HEK293 (cell line): ENCODE results near the gene CKS1B.

Experiments used
- CTCF ChIA-PET: fragments of 350-600 bp; formaldehyde crosslinking; extraction: SDS; loops from one replicate; lab custom pipeline; 2021; ENCODE audit warnings: antibody characterized with exemption; lab: Yijun Ruan, JAX
- POLR2A ChIA-PET: fragments of 300-600 bp; formaldehyde crosslinking; extraction: SDS; loops from one replicate; lab custom pipeline; 2020; ENCODE audit warnings: antibody characterized with exemption, inconsistent platforms; lab: Yijun Ruan, JAX
- H3K27ac ChIP-seq: fragments of 200-500 bp; sonication (Bioruptor generic); 2 replicates; pipeline ENCODE4 v1.5.1; 2014; ENCODE audit warnings: low read depth, low read length, control low read depth, inconsistent platforms; ENCODE audit errors: extremely low read depth
- H3K36me3 ChIP-seq, 2 experiments: fragments of 200-500 bp in 1 of 2; sonication (Bioruptor generic) in 1 of 2; 1 replicate in 1 of 2; 2 replicates in 1 of 2; pipeline ENCODE4 v1.5.1; 2014 to 2017; ENCODE audit warnings: inconsistent platforms in 2 of 2, low read length in 2 of 2; ENCODE audit not compliant: control insufficient read depth in 2 of 2, insufficient read depth in 1 of 2
- H3K4me1 ChIP-seq: fragments of 200-500 bp; sonication (Bioruptor generic); 2 replicates; pipeline ENCODE4 v1.5.1; 2014; ENCODE audit warnings: mild to moderate bottlenecking, low read length, inconsistent platforms; ENCODE audit not compliant: control insufficient read depth, insufficient read depth
- H3K4me3 ChIP-seq: 2 replicates; pipeline ENCODE4 v1.5.1; 2011; ENCODE audit warnings: low read depth, mild to moderate bottlenecking, control low read depth, low read length, moderate library complexity
- H3K9me3 ChIP-seq: fragments of 200-500 bp; sonication (Bioruptor generic); 2 replicates; pipeline ENCODE4 v1.5.1; 2014; ENCODE audit warnings: low read depth, low read length, inconsistent platforms; ENCODE audit not compliant: control insufficient read depth, insufficient read depth
- EGR2 ChIP-seq: fragments of 450-650 bp; formaldehyde crosslinking; IDR thresholded peaks from 2 replicates; pipeline ENCODE4 v1.5.1; 2016; ENCODE audit warnings: low read depth, missing biosample characterization, missing genetic modification characterization
- FEZF1 ChIP-seq: fragments of 450-650 bp; formaldehyde crosslinking; IDR thresholded peaks from 2 replicates; pipeline ENCODE4 v1.5.1; 2016; ENCODE audit warnings: missing biosample characterization, missing genetic modification characterization
- KLF1 ChIP-seq: fragments of 450-650 bp; formaldehyde crosslinking; IDR thresholded peaks from 2 replicates; pipeline ENCODE4 v1.5.1; 2016; ENCODE audit warnings: missing biosample characterization, missing genetic modification characterization
- PRDM1 ChIP-seq: fragments of 450-650 bp; formaldehyde crosslinking; IDR thresholded peaks from 2 replicates; pipeline ENCODE4; 2016; ENCODE audit warnings: missing biosample characterization, missing genetic modification characterization
- TCF7L2 ChIP-seq: IDR thresholded peaks from 2 replicates; pipeline ENCODE4 v1.6.1; 2011; ENCODE audit warnings: low read depth, mild to moderate bottlenecking, inconsistent platforms, low read length, moderate library complexity, borderline replicate concordance
- WT1 ChIP-seq: fragments of 450-650 bp; formaldehyde crosslinking; IDR thresholded peaks from 2 replicates; pipeline ENCODE4 v1.5.1; 2016; ENCODE audit warnings: missing biosample characterization, missing genetic modification characterization
- YY2 ChIP-seq: fragments of 450-650 bp; formaldehyde crosslinking; IDR thresholded peaks from 2 replicates; pipeline ENCODE4 v1.5.1; 2016; ENCODE audit warnings: missing biosample characterization, missing genetic modification characterization
- ZEB2 ChIP-seq: fragments of 450-650 bp; formaldehyde crosslinking; IDR thresholded peaks from 2 replicates; pipeline ENCODE4 v1.5.1; 2016; ENCODE audit warnings: missing biosample characterization, missing genetic modification characterization
- ZNF239 ChIP-seq: fragments of 450-650 bp; formaldehyde crosslinking; IDR thresholded peaks from 2 replicates; pipeline ENCODE4 v1.5.1; 2016; ENCODE audit warnings: missing biosample characterization, missing genetic modification characterization
- ZNF24 ChIP-seq: fragments of 450-650 bp; formaldehyde crosslinking; IDR thresholded peaks from 2 replicates; pipeline ENCODE4 v1.5.1; 2016; ENCODE audit warnings: missing biosample characterization, missing genetic modification characterization
- ZNF248 ChIP-seq: fragments of 450-650 bp; formaldehyde crosslinking; IDR thresholded peaks from 2 replicates; pipeline ENCODE4 v1.5.1; 2017; ENCODE audit warnings: missing biosample characterization, missing genetic modification characterization
- ZNF366 ChIP-seq: fragments of 450-650 bp; formaldehyde crosslinking; conservative IDR thresholded peaks from 2 replicates; pipeline ENCODE4 v1.5.1; 2016; ENCODE audit warnings: missing biosample characterization, missing genetic modification characterization
- ZNF37A ChIP-seq: fragments of 450-650 bp; IDR thresholded peaks from 2 replicates; pipeline ENCODE4 v1.5.1; 2018; ENCODE audit warnings: missing biosample characterization, missing genetic modification characterization
- ZNF433 ChIP-seq: fragments of 450-650 bp; formaldehyde crosslinking; IDR thresholded peaks from 2 replicates; pipeline ENCODE4 v1.5.1; 2016; ENCODE audit warnings: missing biosample characterization, missing genetic modification characterization, low read depth
- ZNF473 ChIP-seq: fragments of 450-650 bp; formaldehyde crosslinking; IDR thresholded peaks from 2 replicates; pipeline ENCODE4 v1.5.1; 2017; ENCODE audit warnings: missing biosample characterization, missing genetic modification characterization
- ZNF544 ChIP-seq: fragments of 450-650 bp; formaldehyde crosslinking; IDR thresholded peaks from 2 replicates; pipeline ENCODE4 v1.5.0; 2017; ENCODE audit warnings: missing biosample characterization, missing genetic modification characterization
- ZNF549 ChIP-seq: fragments of 450-650 bp; IDR thresholded peaks from 2 replicates; pipeline ENCODE4 v1.5.1; 2018; ENCODE audit warnings: missing biosample characterization, missing genetic modification characterization, mild to moderate bottlenecking, inconsistent platforms, moderate library complexity
- ZNF560 ChIP-seq: fragments of 450-650 bp; formaldehyde crosslinking; IDR thresholded peaks from 2 replicates; pipeline ENCODE4 v1.5.1; 2017; ENCODE audit warnings: missing biosample characterization, missing genetic modification characterization, borderline replicate concordance
- ZNF571 ChIP-seq: fragments of 450-650 bp; formaldehyde crosslinking; IDR thresholded peaks from 2 replicates; pipeline ENCODE4 v1.5.0; 2017; ENCODE audit warnings: missing biosample characterization, missing genetic modification characterization
- ZNF658 ChIP-seq: fragments of 450-650 bp; formaldehyde crosslinking; IDR thresholded peaks from 2 replicates; pipeline ENCODE4; 2016; ENCODE audit warnings: missing biosample characterization, missing genetic modification characterization
- ZNF664 ChIP-seq: fragments of 450-650 bp; formaldehyde crosslinking; IDR thresholded peaks from 2 replicates; pipeline ENCODE4 v1.5.1; 2016; ENCODE audit warnings: missing biosample characterization, missing genetic modification characterization
- ZNF843 ChIP-seq: fragments of 450-650 bp; formaldehyde crosslinking; IDR thresholded peaks from 2 replicates; pipeline ENCODE4 v1.5.1; 2016; ENCODE audit warnings: missing biosample characterization, missing genetic modification characterization
- TF ChIP-seq, protein P1 (sequence below): fragments of 450-650 bp; formaldehyde crosslinking; IDR thresholded peaks from 2 replicates; pipeline ENCODE4 v1.5.1; 2016; ENCODE audit warnings: missing biosample characterization, missing genetic modification characterization
- TF ChIP-seq, protein P2 (sequence below): fragments of 450-650 bp; formaldehyde crosslinking; IDR thresholded peaks from 2 replicates; pipeline ENCODE4 v1.5.1; 2016; ENCODE audit warnings: missing biosample characterization, missing genetic modification characterization
- TF ChIP-seq, protein P3 (sequence below): fragments of 450-650 bp; formaldehyde crosslinking; IDR thresholded peaks from 2 replicates; pipeline ENCODE4 v1.5.1; 2016; ENCODE audit warnings: missing biosample characterization, missing genetic modification characterization
- TF ChIP-seq, protein P4 (sequence below): fragments of 450-650 bp; formaldehyde crosslinking; IDR thresholded peaks from 2 replicates; pipeline ENCODE4 v1.5.1; 2016; ENCODE audit warnings: missing biosample characterization, missing genetic modification characterization
- TF ChIP-seq, protein P5 (sequence below): fragments of 450-650 bp; formaldehyde crosslinking; IDR thresholded peaks from 2 replicates; pipeline ENCODE4 v1.5.1; 2016; ENCODE audit warnings: missing biosample characterization, missing genetic modification characterization

Gene CKS1B

DNA sequence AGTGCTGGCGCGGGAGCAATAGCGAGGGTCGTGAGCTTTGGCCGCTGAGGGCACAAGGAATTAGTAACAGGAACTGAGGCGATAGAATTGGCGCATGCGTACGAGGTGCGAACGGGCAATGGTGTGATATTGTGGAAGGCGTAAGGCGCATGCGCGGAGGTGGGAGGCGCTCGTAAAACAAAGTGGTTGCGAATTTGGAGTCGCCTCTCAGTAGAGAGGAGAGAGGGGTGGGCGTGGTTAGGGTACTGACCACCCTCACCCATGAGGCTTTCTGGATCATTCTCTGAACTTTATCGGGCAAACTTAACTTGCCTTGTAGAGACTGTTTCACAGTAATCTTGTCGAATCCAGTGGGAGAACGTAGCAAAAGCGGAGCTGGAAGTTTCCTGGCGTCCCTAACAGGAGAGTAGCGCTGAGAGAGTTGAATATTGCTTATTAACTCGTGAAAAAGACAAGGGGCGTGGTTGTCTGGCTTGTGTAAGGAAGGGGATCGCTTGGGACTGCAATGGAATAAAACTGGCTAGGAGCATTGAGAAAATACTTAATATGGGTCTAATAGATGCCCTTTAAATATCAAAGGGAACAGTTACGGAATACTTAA lies 427 bp downstream of the CKS1B start (continued):
- TF ChIP-seq ZNF544 (no peak), FEZF1 (0 out of 2 replicates have a peak, but pooled peaks have one; percentile 59), ZNF658 (no peak), ZNF843 (tag by site-specific recombination) (0 out of 2 replicates have a peak, but pooled peaks have one; percentile 11), PRDM1 (tag by site-specific recombination) (peak; percentile 59), TCF7L2 (peak; percentile 92; the same call in 1 of the 2 replicates), ZNF473 (tag by site-specific recombination) (no peak), ZEB2 (tag by site-specific recombination) (peak; percentile 14)
- TF ChIP-seq, protein P1, sequence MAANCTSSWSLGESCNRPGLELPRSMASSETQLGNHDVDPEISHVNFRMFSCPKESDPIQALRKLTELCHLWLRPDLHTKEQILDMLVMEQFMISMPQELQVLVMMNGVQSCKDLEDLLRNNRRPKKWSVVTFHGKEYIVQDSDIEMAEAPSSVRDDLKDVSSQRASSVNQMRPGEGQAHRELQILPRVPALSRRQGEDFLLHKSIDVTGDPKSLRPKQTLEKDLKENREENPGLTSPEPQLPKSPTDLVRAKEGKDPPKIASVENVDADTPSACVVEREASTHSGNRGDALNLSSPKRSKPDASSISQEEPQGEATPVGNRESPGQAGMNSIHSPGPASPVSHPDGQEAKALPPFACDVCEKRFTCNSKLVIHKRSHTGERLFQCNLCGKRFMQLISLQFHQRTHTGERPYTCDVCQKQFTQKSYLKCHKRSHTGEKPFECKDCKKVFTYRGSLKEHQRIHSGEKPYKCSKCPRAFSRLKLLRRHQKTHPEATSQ (tag by site-specific recombination) = no peak
- TF ChIP-seq, protein P2, sequence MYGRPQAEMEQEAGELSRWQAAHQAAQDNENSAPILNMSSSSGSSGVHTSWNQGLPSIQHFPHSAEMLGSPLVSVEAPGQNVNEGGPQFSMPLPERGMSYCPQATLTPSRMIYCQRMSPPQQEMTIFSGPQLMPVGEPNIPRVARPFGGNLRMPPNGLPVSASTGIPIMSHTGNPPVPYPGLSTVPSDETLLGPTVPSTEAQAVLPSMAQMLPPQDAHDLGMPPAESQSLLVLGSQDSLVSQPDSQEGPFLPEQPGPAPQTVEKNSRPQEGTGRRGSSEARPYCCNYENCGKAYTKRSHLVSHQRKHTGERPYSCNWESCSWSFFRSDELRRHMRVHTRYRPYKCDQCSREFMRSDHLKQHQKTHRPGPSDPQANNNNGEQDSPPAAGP (tag by site-specific recombination) = 0 out of 2 replicates have a peak, but pooled peaks have one; percentile 24
- TF ChIP-seq, protein P3, sequence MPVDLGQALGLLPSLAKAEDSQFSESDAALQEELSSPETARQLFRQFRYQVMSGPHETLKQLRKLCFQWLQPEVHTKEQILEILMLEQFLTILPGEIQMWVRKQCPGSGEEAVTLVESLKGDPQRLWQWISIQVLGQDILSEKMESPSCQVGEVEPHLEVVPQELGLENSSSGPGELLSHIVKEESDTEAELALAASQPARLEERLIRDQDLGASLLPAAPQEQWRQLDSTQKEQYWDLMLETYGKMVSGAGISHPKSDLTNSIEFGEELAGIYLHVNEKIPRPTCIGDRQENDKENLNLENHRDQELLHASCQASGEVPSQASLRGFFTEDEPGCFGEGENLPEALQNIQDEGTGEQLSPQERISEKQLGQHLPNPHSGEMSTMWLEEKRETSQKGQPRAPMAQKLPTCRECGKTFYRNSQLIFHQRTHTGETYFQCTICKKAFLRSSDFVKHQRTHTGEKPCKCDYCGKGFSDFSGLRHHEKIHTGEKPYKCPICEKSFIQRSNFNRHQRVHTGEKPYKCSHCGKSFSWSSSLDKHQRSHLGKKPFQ (tag by site-specific recombination) = peak; percentile 56; the same call in 1 of the 2 replicates

DNA sequence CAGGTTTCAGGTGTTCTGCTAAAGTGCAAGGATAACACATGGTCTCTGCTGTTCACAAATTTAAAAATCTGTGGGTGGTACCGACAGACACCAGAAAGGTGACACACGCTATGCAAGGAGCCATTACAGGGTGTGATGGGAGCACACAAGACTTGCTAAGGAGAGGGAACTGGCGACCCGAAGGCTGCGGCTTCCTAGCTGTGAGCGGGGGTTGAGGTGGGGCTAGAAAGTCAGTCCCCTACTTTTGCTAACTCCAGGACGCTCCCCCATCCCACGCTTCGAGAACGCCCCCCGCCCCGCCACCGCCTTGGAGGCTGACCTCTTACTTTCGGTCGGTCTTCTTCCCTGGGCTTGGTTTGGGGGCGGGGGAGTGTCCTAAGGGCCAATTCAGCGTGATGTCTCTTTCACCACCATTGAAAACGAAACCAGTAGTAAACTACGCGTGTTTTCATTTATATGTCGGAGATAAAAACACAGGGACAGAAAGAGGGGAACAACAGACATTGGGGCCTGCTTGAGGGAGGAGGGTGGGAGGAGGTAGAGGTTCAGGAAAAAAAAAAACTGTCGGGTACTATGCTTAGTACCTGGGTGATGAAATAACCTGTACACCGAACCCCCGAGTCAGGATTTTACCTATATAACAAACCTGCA lies 1.1 kb downstream of the CKS1B start:
- CTCF ChIA-PET = interaction anchor here (0.6 to 1.0 kb wide), 3 partner anchors 66 to 86 kb away, joined by 3 to 5 read pairs (median 4); partner anchors contain the start of gene ADAM15
- POLR2A ChIA-PET = interaction anchor here (2.2 to 6.0 kb wide), 3 partner anchors 8 to 26 kb away, joined by 9 to 66 read pairs (median 14); partner anchors contain the start of genes FLAD1, LENEP and ZBTB7B
- peak overlapping the region; percentile 76; the same call in 1 of the 2 replicates for H3K27ac ChIP-seq
- H3K4me1 ChIP-seq = peaks cover 9% of the 10 kb centered on the region
- H3K4me3 ChIP-seq = peak overlapping the region; percentile 67
- peaks cover 0 to 20% of the 10 kb centered on the region in 2 experiments; a peak in 2 of 3 replicates for H3K36me3 ChIP-seq
- H3K9me3 ChIP-seq = no peaks in the 10 kb centered on the region
- TF ChIP-seq KLF1 = no peak
- no peak for TF ChIP-seq ZNF571 (tag by site-specific recombination)
- TF ChIP-seq ZNF248 (tag by site-specific recombination) = no peak
- TF ChIP-seq WT1 (tag by site-specific recombination) = no peak
- TF ChIP-seq ZNF37A (tag by site-specific recombination) = no peak
- TF ChIP-seq ZNF549 (tag by site-specific recombination) = no peak
- peak; percentile 85 for TF ChIP-seq PRDM1 (tag by site-specific recombination)
- TF ChIP-seq ZNF366 (tag by site-specific recombination) = no peak
- no peak for TF ChIP-seq ZNF560 (tag by site-specific recombination)
- no peak for TF ChIP-seq ZNF433
- TF ChIP-seq, protein P4, sequence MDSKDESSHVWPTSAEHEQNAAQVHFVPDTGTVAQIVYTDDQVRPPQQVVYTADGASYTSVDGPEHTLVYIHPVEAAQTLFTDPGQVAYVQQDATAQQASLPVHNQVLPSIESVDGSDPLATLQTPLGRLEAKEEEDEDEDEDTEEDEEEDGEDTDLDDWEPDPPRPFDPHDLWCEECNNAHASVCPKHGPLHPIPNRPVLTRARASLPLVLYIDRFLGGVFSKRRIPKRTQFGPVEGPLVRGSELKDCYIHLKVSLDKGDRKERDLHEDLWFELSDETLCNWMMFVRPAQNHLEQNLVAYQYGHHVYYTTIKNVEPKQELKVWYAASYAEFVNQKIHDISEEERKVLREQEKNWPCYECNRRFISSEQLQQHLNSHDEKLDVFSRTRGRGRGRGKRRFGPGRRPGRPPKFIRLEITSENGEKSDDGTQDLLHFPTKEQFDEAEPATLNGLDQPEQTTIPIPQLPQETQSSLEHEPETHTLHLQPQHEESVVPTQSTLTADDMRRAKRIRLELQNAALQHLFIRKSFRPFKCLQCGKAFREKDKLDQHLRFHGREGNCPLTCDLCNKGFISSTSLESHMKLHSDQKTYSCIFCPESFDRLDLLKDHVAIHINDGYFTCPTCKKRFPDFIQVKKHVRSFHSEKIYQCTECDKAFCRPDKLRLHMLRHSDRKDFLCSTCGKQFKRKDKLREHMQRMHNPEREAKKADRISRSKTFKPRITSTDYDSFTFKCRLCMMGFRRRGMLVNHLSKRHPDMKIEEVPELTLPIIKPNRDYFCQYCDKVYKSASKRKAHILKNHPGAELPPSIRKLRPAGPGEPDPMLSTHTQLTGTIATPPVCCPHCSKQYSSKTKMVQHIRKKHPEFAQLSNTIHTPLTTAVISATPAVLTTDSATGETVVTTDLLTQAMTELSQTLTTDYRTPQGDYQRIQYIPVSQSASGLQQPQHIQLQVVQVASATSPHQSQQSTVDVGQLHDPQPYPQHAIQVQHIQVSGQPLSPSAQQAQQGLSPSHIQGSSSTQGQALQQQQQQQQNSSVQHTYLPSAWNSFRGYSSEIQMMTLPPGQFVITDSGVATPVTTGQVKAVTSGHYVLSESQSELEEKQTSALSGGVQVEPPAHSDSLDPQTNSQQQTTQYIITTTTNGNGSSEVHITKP (tag by site-specific recombination) = peak; percentile 10; the same call in 1 of the 2 replicates
- no peak for TF ChIP-seq ZNF239 (tag by site-specific recombination)
- TF ChIP-seq YY2 (tag by site-specific recombination) = no peak
- TF ChIP-seq ZNF843 (tag by site-specific recombination) = no peak
- no peak for TF ChIP-seq ZNF24 (tag by site-specific recombination)
- peak; percentile 84 for TF ChIP-seq EGR2 (tag by site-specific recombination)
- no peak for TF ChIP-seq ZNF664
- TF ChIP-seq, protein P5, sequence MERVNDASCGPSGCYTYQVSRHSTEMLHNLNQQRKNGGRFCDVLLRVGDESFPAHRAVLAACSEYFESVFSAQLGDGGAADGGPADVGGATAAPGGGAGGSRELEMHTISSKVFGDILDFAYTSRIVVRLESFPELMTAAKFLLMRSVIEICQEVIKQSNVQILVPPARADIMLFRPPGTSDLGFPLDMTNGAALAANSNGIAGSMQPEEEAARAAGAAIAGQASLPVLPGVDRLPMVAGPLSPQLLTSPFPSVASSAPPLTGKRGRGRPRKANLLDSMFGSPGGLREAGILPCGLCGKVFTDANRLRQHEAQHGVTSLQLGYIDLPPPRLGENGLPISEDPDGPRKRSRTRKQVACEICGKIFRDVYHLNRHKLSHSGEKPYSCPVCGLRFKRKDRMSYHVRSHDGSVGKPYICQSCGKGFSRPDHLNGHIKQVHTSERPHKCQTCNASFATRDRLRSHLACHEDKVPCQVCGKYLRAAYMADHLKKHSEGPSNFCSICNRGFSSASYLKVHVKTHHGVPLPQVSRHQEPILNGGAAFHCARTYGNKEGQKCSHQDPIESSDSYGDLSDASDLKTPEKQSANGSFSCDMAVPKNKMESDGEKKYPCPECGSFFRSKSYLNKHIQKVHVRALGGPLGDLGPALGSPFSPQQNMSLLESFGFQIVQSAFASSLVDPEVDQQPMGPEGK = peak; percentile 29; the same call in 1 of the 2 replicates
